Peyer's patch (tissue), 4 donors: ENCODE results near the gene KIRREL3. TPM values are rescaled to one million over a fixed set of nuclear protein-coding genes. Genes with fewer than 3 reads are reported as not detected.

Source experiments
- DNase-seq, 3 donors: peaks; one replicate each; pipeline ENCODE4 v3.0.0-alpha.2; 2017 to 2019
- H3K27ac ChIP-seq, 4 donors: fragments of 200-600 bp; sonication (generic); one replicate each; pipeline ENCODE4 v1.5.1; 2016 to 2019
- H3K27me3 ChIP-seq, 2 donors: fragments of 200-600 bp; sonication (generic); one replicate each; pipeline ENCODE4 v1.5.1; 2019
- H3K36me3 ChIP-seq, 3 donors: fragments of 200-600 bp; sonication (generic); one replicate each; pipeline ENCODE4 v1.5.1; 2016 to 2019
- H3K4me1 ChIP-seq, 4 donors: fragments of 200-600 bp; sonication (generic); one replicate each; pipeline ENCODE4 v1.5.1; 2016 to 2019
- H3K4me3 ChIP-seq, 4 donors: fragments of 200-600 bp; sonication (generic); 1 replicate in 3 of 4; 2 replicates in 1 of 4; pipeline ENCODE4 v1.5.1; 2016 to 2019; ENCODE audit warnings: mild to moderate bottlenecking in 1 of 4
- H3K9me3 ChIP-seq, 4 donors: fragments of 200-600 bp; sonication (generic); one replicate each; pipeline ENCODE4 v1.5.1; 2016 to 2019; ENCODE audit warnings: mild to moderate bottlenecking in 1 of 4
- POLR2A ChIP-seq, 2 donors: fragments of 450-650 bp; IDR thresholded peaks; one replicate each; pipeline ENCODE4 v1.5.1; 2017; ENCODE audit warnings: antibody characterized with exemption in 2 of 2, mild to moderate bottlenecking in 2 of 2, moderate library complexity in 2 of 2
- total RNA-seq, 4 donors: library from RNA; depleted of rRNA; stranded (reverse); fragments of >200 nt; gene quantifications; one replicate each; pipeline ENCODE4 v1.1.0, GENCODE V29; 2016
- TF ChIP-seq, protein P1 (sequence below), 6 experiments: fragments of 450-650 bp in 4 of 6; fragments of 200-600 bp in 2 of 6; sonication (generic) in 1 of 6; IDR thresholded peaks; one replicate each; pipeline ENCODE4 v1.5.1; 2017 to 2019; ENCODE audit warnings: antibody characterized with exemption in 6 of 6, mild to moderate bottlenecking in 3 of 6, moderate library complexity in 1 of 6

The KIRREL3 gene
- total RNA-seq, 4 donors from 2014 or later = 0.83 TPM; not detected in 3

GRCh38 chr11:126519764-126520734, 480.5 kb downstream of the KIRREL3 start:
- H3K4me1 ChIP-seq = no peaks in the 10 kb centered on the region
- TF ChIP-seq, protein P1, sequence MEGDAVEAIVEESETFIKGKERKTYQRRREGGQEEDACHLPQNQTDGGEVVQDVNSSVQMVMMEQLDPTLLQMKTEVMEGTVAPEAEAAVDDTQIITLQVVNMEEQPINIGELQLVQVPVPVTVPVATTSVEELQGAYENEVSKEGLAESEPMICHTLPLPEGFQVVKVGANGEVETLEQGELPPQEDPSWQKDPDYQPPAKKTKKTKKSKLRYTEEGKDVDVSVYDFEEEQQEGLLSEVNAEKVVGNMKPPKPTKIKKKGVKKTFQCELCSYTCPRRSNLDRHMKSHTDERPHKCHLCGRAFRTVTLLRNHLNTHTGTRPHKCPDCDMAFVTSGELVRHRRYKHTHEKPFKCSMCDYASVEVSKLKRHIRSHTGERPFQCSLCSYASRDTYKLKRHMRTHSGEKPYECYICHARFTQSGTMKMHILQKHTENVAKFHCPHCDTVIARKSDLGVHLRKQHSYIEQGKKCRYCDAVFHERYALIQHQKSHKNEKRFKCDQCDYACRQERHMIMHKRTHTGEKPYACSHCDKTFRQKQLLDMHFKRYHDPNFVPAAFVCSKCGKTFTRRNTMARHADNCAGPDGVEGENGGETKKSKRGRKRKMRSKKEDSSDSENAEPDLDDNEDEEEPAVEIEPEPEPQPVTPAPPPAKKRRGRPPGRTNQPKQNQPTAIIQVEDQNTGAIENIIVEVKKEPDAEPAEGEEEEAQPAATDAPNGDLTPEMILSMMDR (IDR thresholded peaks at IDR 0.05) = no peak
- no peak for TF ChIP-seq POLR2A (IDR thresholded peaks at IDR 0.05)
- no peak overlapping the region for H3K27ac ChIP-seq
- peak in 1 of 3 donors; percentile 34 for DNase-seq
- H3K36me3 ChIP-seq = no peaks in the 10 kb centered on the region
- no peak overlapping the region for H3K4me3 ChIP-seq
- H3K9me3 ChIP-seq = no peaks in the 10 kb centered on the region
- H3K27me3 ChIP-seq = no peaks in the 10 kb centered on the region

- H3K27ac ChIP-seq = no peak overlapping the region
- no peak for DNase-seq
- no peaks in the 10 kb centered on the region for H3K27me3 ChIP-seq
- H3K4me3 ChIP-seq = no peak overlapping the region
- H3K4me1 ChIP-seq = no peaks in the 10 kb centered on the region
- no peaks in the 10 kb centered on the region for H3K36me3 ChIP-seq
- TF ChIP-seq, protein P1 (IDR thresholded peaks at IDR 0.05) = no peak
- TF ChIP-seq POLR2A (IDR thresholded peaks at IDR 0.05) = no peak
- H3K9me3 ChIP-seq = no peaks in the 10 kb centered on the region
These were observed 481.4 kb downstream of the KIRREL3 start for GRCh38 chr11:126518972-126519690.

DNA sequence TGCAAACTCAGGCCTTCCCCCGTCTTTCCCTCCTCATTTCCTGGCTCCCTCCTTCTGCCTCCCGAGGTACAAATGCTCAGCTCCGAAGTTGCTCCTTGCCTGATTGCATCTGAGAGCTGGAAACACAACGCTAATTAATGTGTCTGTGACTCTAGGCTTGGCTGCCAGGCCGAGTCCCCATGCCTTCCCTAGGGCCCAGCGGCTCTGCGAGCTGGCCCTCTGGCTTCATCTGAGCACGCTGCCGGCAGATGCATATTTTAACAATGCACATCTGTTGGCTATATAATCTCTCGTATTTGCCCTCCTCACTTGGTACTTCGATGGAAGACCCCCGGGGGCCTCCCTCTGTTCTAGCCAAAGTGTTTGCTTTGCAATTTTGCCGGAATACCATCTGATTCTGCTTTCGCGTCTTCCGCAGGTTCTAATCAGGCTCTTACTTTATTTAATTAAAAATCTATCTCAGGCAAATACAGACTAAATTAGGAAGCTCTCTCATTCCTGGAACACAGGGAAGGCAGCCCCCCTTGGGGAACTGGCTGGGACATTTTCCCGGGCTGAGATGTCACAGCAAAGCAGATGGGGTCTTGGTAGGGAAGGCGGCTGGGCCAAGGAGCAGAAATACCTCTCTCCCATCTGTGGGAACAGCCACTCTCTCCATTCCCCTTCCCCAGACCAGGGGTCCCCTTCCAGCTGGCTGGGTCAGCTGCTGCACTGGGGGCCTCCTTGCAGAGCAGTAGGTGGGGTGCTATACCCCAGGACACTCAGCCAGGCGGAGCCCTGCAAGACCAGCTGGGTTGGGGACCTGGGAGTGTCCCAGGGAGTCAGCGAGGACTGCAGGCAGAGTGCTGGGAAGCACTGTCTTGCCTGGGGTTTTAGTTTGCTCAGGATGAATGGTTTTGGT, 482.2 kb downstream of the KIRREL3 start:
- Histone ChIP-seq H3K36me3 (no peaks in the 10 kb centered on the region), H3K27me3 (no peaks in the 10 kb centered on the region), H3K4me1 (no peaks in the 10 kb centered on the region), H3K4me3 (no peak overlapping the region), H3K27ac (no peak overlapping the region), H3K9me3 (no peaks in the 10 kb centered on the region)
- TF ChIP-seq, protein P1 (IDR thresholded peaks at IDR 0.05) = no peak
- TF ChIP-seq POLR2A (IDR thresholded peaks at IDR 0.05) = no peak
- DNase-seq = peak in 1 of 3 donors; percentile 31

DNA sequence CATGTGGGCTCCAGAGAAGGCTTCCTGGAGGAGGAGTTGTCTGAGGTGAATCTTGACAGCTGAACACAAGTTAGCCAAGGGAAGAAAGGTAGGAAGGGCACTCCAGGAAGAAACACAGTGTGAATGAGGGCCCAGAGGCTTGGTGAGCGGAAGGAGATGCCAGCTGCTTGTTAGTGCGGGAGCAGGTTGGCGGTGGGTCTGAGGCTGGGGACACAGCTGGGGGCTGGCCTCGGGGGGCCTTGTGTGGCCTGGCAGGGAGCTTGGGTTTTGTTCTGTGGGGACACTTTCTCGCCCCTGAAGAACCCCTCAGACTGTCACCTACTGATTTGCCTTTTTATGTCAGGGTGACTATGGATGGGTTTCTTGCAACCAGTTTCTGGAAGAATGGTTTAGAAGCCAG, 485.1 kb downstream of the KIRREL3 start:
- Histone ChIP-seq H3K27me3 (no peaks in the 10 kb centered on the region), H3K4me3 (no peak overlapping the region), H3K36me3 (no peaks in the 10 kb centered on the region), H3K9me3 (no peaks in the 10 kb centered on the region), H3K27ac (no peak overlapping the region), H3K4me1 (no peaks in the 10 kb centered on the region)
- no peak for DNase-seq
- TF ChIP-seq POLR2A (IDR thresholded peaks at IDR 0.05) = no peak
- TF ChIP-seq, protein P1 (IDR thresholded peaks at IDR 0.05) = no peak

- no peak for DNase-seq
- no peaks in the 10 kb centered on the region for H3K36me3 ChIP-seq
- H3K9me3 ChIP-seq = no peaks in the 10 kb centered on the region
- H3K4me1 ChIP-seq = no peaks in the 10 kb centered on the region
- H3K27me3 ChIP-seq = no peaks in the 10 kb centered on the region
- H3K27ac ChIP-seq = no peak overlapping the region
- no peak overlapping the region for H3K4me3 ChIP-seq
- TF ChIP-seq POLR2A (IDR thresholded peaks at IDR 0.05) = no peak
- TF ChIP-seq, protein P1 (IDR thresholded peaks at IDR 0.05) = no peak
These were observed 486.4 kb downstream of the KIRREL3 start for GRCh38 chr11:126514061-126514693.
